Esophagus squamous epithelium (tissue), 4 donors: ENCODE results near the gene SOX6.

Source experiments
- POLR2A ChIP-seq, 4 donors: fragments of 450-650 bp; IDR thresholded peaks; one replicate each; pipeline ENCODE4 v1.6.1; 2017; ENCODE audit warnings: antibody characterized with exemption in 4 of 4, mild to moderate bottlenecking in 4 of 4, moderate library complexity in 3 of 4
- TF ChIP-seq, protein P1 (sequence below), 6 experiments: fragments of 450-650 bp in 4 of 6; fragments of 200-600 bp in 2 of 6; sonication (generic) in 2 of 6; IDR thresholded peaks; one replicate each; pipeline ENCODE4 v1.5.1; 2016 to 2019; ENCODE audit warnings: antibody characterized with exemption in 6 of 6, mild to moderate bottlenecking in 4 of 6, moderate library complexity in 4 of 6

DNA sequence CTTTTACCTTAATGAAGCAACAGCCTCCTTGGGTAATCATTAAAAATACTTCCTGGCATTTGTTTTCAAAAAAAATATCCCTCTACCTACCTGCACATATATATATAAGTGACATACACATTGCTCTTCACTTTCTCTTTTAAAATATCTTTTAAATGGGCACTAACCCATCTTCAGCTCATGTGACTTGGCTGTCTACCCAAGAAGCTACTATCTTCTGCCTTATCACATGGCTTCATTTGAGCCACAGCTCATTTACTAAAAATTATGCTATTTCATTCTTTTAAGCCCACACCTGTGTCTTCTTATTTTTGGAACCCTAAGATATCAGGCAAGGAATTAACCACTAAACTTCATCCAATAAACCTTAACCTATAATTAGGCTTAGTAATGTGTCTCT lies 37.0 kb upstream of the SOX6 start:
- TF ChIP-seq, protein P1, sequence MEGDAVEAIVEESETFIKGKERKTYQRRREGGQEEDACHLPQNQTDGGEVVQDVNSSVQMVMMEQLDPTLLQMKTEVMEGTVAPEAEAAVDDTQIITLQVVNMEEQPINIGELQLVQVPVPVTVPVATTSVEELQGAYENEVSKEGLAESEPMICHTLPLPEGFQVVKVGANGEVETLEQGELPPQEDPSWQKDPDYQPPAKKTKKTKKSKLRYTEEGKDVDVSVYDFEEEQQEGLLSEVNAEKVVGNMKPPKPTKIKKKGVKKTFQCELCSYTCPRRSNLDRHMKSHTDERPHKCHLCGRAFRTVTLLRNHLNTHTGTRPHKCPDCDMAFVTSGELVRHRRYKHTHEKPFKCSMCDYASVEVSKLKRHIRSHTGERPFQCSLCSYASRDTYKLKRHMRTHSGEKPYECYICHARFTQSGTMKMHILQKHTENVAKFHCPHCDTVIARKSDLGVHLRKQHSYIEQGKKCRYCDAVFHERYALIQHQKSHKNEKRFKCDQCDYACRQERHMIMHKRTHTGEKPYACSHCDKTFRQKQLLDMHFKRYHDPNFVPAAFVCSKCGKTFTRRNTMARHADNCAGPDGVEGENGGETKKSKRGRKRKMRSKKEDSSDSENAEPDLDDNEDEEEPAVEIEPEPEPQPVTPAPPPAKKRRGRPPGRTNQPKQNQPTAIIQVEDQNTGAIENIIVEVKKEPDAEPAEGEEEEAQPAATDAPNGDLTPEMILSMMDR (IDR thresholded peaks at IDR 0.05): no peak
- TF ChIP-seq POLR2A (IDR thresholded peaks at IDR 0.05): no peak
